IMR-90 (cell line): ENCODE measurements around the gene PITPNC1.
A peak's percentile ranks its signal among the peaks of the same experiment; 100 is the strongest.

Source experiments
- CHD1 ChIP-seq: IDR thresholded peaks from 2 replicates; pipeline ENCODE4 v1.6.1; 2012; ENCODE audit warnings: low read depth, low read length, improper control_type of control experiment
- CTCF ChIP-seq: conservative IDR thresholded peaks from 2 replicates; pipeline ENCODE4 v1.5.1; 2012; ENCODE audit warnings: mild to moderate bottlenecking, low read depth, low read length, improper control_type of control experiment
- ELK1 ChIP-seq: fragments of 150-350 bp; IDR thresholded peaks from 2 replicates; pipeline ENCODE4 v1.6.1; 2016; ENCODE audit warnings: low read depth, mild to moderate bottlenecking, low read length, moderate library complexity, borderline replicate concordance
- FOS ChIP-seq: fragments of 150-350 bp; IDR thresholded peaks from 2 replicates; pipeline ENCODE4 v1.6.1; 2016; ENCODE audit warnings: low read depth, low read length
- MAFK ChIP-seq: IDR thresholded peaks from 2 replicates; pipeline ENCODE4 v1.6.1; 2012; ENCODE audit warnings: low read depth, low read length, improper control_type of control experiment
- POLR2A ChIP-seq: IDR thresholded peaks from 2 replicates; pipeline ENCODE4 v1.6.1; 2012; ENCODE audit warnings: mild to moderate bottlenecking, low read depth, low read length
- USF2 ChIP-seq: fragments of 150-350 bp; IDR thresholded peaks from 2 replicates; pipeline ENCODE4 v1.6.1; 2017; ENCODE audit warnings: mild to moderate bottlenecking, antibody characterized with exemption, low read length, low read depth

- TF ChIP-seq FOS, result no peak
- TF ChIP-seq CTCF, result peak; percentile 99
- peak; percentile 91 for TF ChIP-seq POLR2A
- TF ChIP-seq MAFK, result no peak
- TF ChIP-seq USF2, result peak; percentile 46; the same call in 1 of the 2 replicates
- no peak for TF ChIP-seq ELK1
- no peak for TF ChIP-seq CHD1
These were observed 340.7 kb downstream of the PITPNC1 start, which contains the start of gene NOL11 for GRCh38 chr17:67717624-67718324.
